Vagina (tissue), 2 donors: Measurements from ENCODE around the gene ADAT2. TPM values are rescaled to one million over a fixed set of nuclear protein-coding genes. Genes with fewer than 3 reads are reported as not detected.
"Not testable (repeated sequence)": the region's sequence is repeated elsewhere in the genome, so short reads cannot be mapped to it uniquely, and the experiment has no call there.

ENCODE experiments used
- DNase-seq, 2 donors: peaks; one replicate each; pipeline ENCODE4 v3.0.0-alpha.2; 2017; ENCODE audit errors: extremely low spot score in 2 of 2
- H3K27ac ChIP-seq: fragments of 200-600 bp; sonication (generic); one replicate; pipeline ENCODE4 v1.5.1; 2019
- H3K27me3 ChIP-seq: fragments of 200-600 bp; sonication (generic); one replicate; pipeline ENCODE4 v1.5.1; 2019
- H3K36me3 ChIP-seq, 2 donors: fragments of 200-600 bp; sonication (generic); one replicate each; pipeline ENCODE4 v1.5.1; 2017 to 2019
- H3K4me1 ChIP-seq: fragments of 200-600 bp; sonication (generic); one replicate; pipeline ENCODE4 v1.5.1; 2019
- H3K4me3 ChIP-seq, 2 donors: fragments of 200-600 bp; sonication (generic); 1 replicate in 1 of 2; 2 replicates in 1 of 2; pipeline ENCODE4 v1.5.1; 2016 to 2019
- H3K9me3 ChIP-seq: fragments of 200-600 bp; sonication (generic); one replicate; pipeline ENCODE4 v1.5.1; 2019
- POLR2A ChIP-seq, 2 donors: fragments of 450-650 bp; IDR thresholded peaks; one replicate each; pipeline ENCODE4 v1.6.1; 2017; ENCODE audit warnings: antibody characterized with exemption in 2 of 2, mild to moderate bottlenecking in 2 of 2, moderate library complexity in 2 of 2
- POLR2AphosphoS5 ChIP-seq, 2 donors: sonication (generic); formaldehyde crosslinking; IDR thresholded peaks; one replicate each; pipeline ENCODE4 v1.9.0; 2017; ENCODE audit warnings: antibody characterized with exemption in 2 of 2, mild to moderate bottlenecking in 2 of 2, low read depth in 1 of 2; ENCODE audit not compliant: insufficient read depth in 1 of 2
- intact Hi-C: fragments of 100-400 bp; cut with DNase I; formaldehyde crosslinking; loops from one replicate; pipeline ENCODE4 v1.15.1; 2023
- total RNA-seq: library from RNA; depleted of rRNA; stranded (reverse); fragments of >200 nt; gene quantifications from one replicate; pipeline ENCODE4 v1.2.3, GENCODE V29; 2016
- TF ChIP-seq, protein P1 (sequence below), 3 experiments: fragments of 450-650 bp in 2 of 3; fragments of 200-600 bp in 1 of 3; sonication (generic) in 1 of 3; IDR thresholded peaks; one replicate each; pipeline ENCODE4 v1.5.1; 2017 to 2019; ENCODE audit warnings: antibody characterized with exemption in 3 of 3, mild to moderate bottlenecking in 2 of 3, moderate library complexity in 2 of 3

Gene ADAT2
- total RNA-seq, 1 donor from 2014 or later = 5.9 TPM

DNA sequence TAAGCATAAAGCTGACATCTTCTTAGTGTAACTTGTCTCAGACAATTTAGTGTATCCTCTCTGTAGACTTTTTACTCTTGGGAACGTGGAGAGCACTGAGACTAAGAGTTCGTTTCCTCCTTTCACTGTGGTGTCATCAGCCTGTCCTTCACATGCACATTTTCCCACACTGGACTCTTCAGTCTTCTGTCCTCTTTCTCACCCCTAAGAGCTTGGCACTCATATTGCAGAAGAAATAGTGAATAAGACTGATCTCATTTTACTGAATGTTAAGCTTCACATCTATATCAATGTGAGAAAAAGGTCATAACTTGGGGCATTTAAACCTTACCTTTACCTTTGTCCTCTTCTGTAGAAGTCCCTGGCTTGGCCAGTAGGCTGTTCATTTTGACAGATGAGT is 35.5 kb upstream of the ADAT2 start:
- no peaks in the 10 kb centered on the region for H3K9me3 ChIP-seq
- TF ChIP-seq, protein P1, sequence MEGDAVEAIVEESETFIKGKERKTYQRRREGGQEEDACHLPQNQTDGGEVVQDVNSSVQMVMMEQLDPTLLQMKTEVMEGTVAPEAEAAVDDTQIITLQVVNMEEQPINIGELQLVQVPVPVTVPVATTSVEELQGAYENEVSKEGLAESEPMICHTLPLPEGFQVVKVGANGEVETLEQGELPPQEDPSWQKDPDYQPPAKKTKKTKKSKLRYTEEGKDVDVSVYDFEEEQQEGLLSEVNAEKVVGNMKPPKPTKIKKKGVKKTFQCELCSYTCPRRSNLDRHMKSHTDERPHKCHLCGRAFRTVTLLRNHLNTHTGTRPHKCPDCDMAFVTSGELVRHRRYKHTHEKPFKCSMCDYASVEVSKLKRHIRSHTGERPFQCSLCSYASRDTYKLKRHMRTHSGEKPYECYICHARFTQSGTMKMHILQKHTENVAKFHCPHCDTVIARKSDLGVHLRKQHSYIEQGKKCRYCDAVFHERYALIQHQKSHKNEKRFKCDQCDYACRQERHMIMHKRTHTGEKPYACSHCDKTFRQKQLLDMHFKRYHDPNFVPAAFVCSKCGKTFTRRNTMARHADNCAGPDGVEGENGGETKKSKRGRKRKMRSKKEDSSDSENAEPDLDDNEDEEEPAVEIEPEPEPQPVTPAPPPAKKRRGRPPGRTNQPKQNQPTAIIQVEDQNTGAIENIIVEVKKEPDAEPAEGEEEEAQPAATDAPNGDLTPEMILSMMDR (IDR thresholded peaks at IDR 0.05) = no peak
- no peak for TF ChIP-seq POLR2A (IDR thresholded peaks at IDR 0.05)
- no peak for TF ChIP-seq POLR2AphosphoS5 (IDR thresholded peaks at IDR 0.05; ENCODE audit: insufficient read depth in 1 of 2, low read depth in 1 of 2)
- no peak overlapping the region for H3K27ac ChIP-seq
- intact Hi-C loops = no loop called here
- no peaks in the 10 kb centered on the region for H3K36me3 ChIP-seq
- no peak overlapping the region for H3K4me3 ChIP-seq
- no peaks in the 10 kb centered on the region for H3K27me3 ChIP-seq
- no peak for DNase-seq
- H3K4me1 ChIP-seq = no peaks in the 10 kb centered on the region

DNA sequence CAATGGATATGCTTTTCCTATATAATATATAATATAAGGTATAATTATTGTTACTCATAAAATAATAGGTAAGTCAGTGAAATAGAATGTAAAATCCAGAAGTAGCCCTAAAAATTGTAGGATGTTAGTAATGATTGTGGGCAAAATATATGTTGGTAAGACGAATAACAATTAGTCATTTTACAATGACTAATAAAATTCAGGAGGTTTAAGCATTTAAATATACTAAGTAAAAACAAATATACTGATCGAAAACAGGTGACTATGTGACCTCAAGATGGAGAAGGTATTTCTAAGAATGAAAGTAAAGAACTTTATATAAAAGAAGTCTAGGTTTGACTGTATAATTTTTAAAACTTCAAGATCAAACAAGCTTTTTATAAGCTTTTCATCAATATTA is 32.1 kb upstream of the ADAT2 start:
- H3K4me1 ChIP-seq = no peaks in the 10 kb centered on the region
- intact Hi-C loops = no loop called here
- H3K36me3 ChIP-seq = peaks cover 0 to 4% of the 10 kb centered on the region in 2 donors
- H3K27me3 ChIP-seq = no peaks in the 10 kb centered on the region
- no peaks in the 10 kb centered on the region for H3K9me3 ChIP-seq
- H3K4me3 ChIP-seq = no peak overlapping the region
- no peak for DNase-seq
- H3K27ac ChIP-seq = no peak overlapping the region
- no peak for TF ChIP-seq POLR2AphosphoS5 (IDR thresholded peaks at IDR 0.05; ENCODE audit: insufficient read depth in 1 of 2, low read depth in 1 of 2)

DNA sequence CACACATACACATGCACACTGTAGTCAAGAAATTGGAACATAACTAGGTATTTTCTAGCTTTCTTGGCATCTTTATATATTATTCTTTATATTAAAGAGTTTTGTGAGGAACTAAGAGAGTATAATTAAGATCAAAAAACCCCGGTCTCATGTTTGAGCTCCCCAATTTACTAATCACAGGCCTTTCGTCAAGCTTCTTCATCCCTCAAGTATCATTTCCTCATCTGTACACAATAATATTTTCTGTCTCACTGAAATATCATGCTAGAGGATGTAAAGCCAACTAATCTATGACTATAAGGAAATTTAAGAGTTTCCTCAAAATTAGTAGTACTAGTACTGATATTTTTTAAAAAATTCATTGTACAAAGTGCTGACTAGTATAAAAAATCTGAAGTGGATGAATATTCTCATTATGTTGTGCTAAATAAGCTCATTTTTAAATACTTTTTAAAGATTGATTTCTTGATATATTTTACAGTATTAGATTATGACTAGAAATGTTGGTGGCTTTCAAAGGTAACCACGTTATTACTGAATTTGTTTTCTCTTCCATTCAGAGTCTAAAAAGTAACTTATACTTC is 28.1 kb upstream of the ADAT2 start:
- no peak for DNase-seq
- Histone ChIP-seq H3K9me3 (no peaks in the 10 kb centered on the region), H3K27me3 (no peaks in the 10 kb centered on the region), H3K4me1 (no peaks in the 10 kb centered on the region), H3K36me3 (peaks cover 4 to 20% of the 10 kb centered on the region in 2 donors), H3K4me3 (no peak overlapping the region), H3K27ac (no peak overlapping the region)
- TF ChIP-seq, protein P1 (IDR thresholded peaks at IDR 0.05) = no peak
- TF ChIP-seq POLR2A (IDR thresholded peaks at IDR 0.05) (no peak), POLR2AphosphoS5 (IDR thresholded peaks at IDR 0.05; ENCODE audit: insufficient read depth in 1 of 2, low read depth in 1 of 2) (no peak)
- intact Hi-C loops = no loop called here

- Histone ChIP-seq H3K36me3 (peaks cover 4 to 39% of the 10 kb centered on the region in 2 donors), H3K4me1 (no peaks in the 10 kb centered on the region), H3K9me3 (no peaks in the 10 kb centered on the region), H3K4me3 (no peak overlapping the region), H3K27ac (no peak overlapping the region), H3K27me3 (no peaks in the 10 kb centered on the region)
- no peak for DNase-seq
- TF ChIP-seq, protein P1 (IDR thresholded peaks at IDR 0.05) = no peak
- TF ChIP-seq POLR2AphosphoS5 (IDR thresholded peaks at IDR 0.05; ENCODE audit: insufficient read depth in 1 of 2, low read depth in 1 of 2) (no peak), POLR2A (IDR thresholded peaks at IDR 0.05) (no peak)
- intact Hi-C loops = no loop called here
Observed at GRCh38 chr6:143476545-143476944, 26.1 kb upstream of the ADAT2 start.

GRCh38 chr6:143471822-143472221 is 21.3 kb upstream of the ADAT2 start:
- H3K36me3 ChIP-seq = peaks cover 0 to 37% of the 10 kb centered on the region in 2 donors
- intact Hi-C loops = no loop called here

GRCh38 chr6:143468823-143469222 is 18.3 kb upstream of the ADAT2 start:
- H3K4me3 ChIP-seq, H3K9me3 ChIP-seq, intact Hi-C loops, H3K4me1 ChIP-seq, H3K27ac ChIP-seq, H3K27me3 ChIP-seq, DNase-seq: not testable (repeated sequence)
- peaks cover 0 to 33% of the 10 kb centered on the region in 2 donors for H3K36me3 ChIP-seq

More at GRCh38 chr6:143471822-143472221, 21.3 kb upstream of the ADAT2 start:
- H3K4me3 ChIP-seq = no peak overlapping the region
- TF ChIP-seq, protein P1 (IDR thresholded peaks at IDR 0.05) = no peak
- no peak for TF ChIP-seq POLR2A (IDR thresholded peaks at IDR 0.05)
- DNase-seq = no peak
- no peak overlapping the region for H3K27ac ChIP-seq
- no peaks in the 10 kb centered on the region for H3K27me3 ChIP-seq
- no peaks in the 10 kb centered on the region for H3K9me3 ChIP-seq
- H3K4me1 ChIP-seq = no peaks in the 10 kb centered on the region
